ENCODE measurements around the gene COX19.
A peak's percentile ranks its signal among the peaks of the same experiment; 100 is the strongest.
"Not testable (repeated sequence)": the region's sequence is repeated elsewhere in the genome, so short reads cannot be mapped to it uniquely, and the experiment has no call there.

Gene COX19

GRCh38 chr7:931871-932650 lies 43.3 kb downstream of the COX19 start:
- Mint-ChIP-seq H3K4me3 (no peak overlapping the region), H3K4me1 (peaks cover 49% of the 10 kb centered on the region), H3K27me3 (no peaks in the 10 kb centered on the region), H3K9me3 (no peaks in the 10 kb centered on the region), H3K36me3 (ENCODE audit: low read depth) (peaks cover 23% of the 10 kb centered on the region), H3K27ac (no peak overlapping the region)
- DNase-seq: no peak
- ATAC-seq: no peak

DNA sequence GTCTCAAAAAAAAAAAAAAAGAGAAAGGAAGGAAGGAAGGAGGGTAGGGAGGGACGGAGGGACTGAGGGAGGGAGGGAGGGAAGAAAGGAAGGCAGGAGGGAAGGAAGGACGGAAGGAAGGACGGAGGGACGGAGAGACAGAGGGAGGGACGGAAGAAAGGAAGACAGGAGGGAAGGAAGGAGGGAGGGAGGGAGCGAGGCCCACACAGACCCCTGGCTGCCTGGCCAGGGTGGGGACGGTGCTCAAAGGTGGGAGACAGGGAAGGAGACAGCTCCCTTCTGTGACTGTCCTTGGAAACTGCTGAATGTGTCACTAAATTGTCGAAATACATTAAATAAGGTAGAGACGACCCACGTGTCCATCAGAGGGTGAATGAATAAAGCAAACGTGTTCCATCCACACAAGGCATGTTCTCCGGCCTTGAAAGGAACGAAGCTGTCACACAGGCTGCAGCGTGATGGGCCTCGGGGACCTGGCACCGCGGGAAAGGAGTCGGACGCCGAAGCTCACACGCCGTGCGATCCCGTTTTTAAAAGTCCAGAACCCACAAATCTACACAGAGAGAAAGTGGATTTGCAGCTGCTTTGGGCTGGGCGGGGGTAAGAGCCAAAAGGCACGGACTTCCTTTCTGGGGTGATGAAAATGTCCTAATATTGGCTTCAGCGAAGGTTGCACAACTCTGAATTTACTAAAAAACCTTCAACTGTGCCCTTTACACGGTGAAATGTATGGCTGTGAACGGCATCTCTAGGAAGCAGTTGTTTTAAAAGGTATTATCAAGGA lies 44.2 kb downstream of the COX19 start:
- Mint-ChIP-seq H3K27ac (peak overlapping the region; percentile 14), H3K4me3 (no peak overlapping the region), H3K4me1 (peaks cover 47% of the 10 kb centered on the region)

DNA sequence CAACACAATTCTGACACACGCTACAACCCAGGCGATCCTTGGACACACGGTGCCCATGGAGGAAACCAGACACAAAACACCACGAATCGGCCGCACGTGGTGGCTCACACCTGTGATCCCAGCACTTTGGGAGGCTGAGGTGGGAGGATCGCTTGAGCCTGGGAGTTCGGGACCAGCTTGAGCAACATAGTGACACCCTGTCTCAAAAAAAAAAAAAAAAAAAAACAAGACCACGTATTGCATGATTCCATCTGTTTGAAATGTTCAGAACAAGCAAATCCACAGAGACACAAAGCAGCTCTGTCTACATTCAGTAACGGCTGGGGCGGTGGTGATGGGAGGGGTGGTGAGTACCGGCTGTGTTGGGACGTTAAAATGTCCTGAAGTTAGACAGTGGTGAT lies 46.0 kb downstream of the COX19 start:
- peaks cover 18% of the 10 kb centered on the region for H3K36me3 Mint-ChIP-seq (ENCODE audit: low read depth)
- ATAC-seq: no peak
- H3K4me1 Mint-ChIP-seq: peaks cover 55% of the 10 kb centered on the region
- H3K4me3 Mint-ChIP-seq: peak overlapping the region; percentile 61
- no peaks in the 10 kb centered on the region for H3K27me3 Mint-ChIP-seq
- peak overlapping the region; percentile 95 for H3K27ac Mint-ChIP-seq
- DNase-seq: no peak
- H3K9me3 Mint-ChIP-seq: no peaks in the 10 kb centered on the region

More for the DNA sequence above, 44.2 kb downstream of the COX19 start:
- Mint-ChIP-seq H3K36me3 (ENCODE audit: low read depth) (peaks cover 19% of the 10 kb centered on the region), H3K9me3 (no peaks in the 10 kb centered on the region), H3K27me3 (no peaks in the 10 kb centered on the region)
- DNase-seq (no peak), ATAC-seq (no peak)

DNA sequence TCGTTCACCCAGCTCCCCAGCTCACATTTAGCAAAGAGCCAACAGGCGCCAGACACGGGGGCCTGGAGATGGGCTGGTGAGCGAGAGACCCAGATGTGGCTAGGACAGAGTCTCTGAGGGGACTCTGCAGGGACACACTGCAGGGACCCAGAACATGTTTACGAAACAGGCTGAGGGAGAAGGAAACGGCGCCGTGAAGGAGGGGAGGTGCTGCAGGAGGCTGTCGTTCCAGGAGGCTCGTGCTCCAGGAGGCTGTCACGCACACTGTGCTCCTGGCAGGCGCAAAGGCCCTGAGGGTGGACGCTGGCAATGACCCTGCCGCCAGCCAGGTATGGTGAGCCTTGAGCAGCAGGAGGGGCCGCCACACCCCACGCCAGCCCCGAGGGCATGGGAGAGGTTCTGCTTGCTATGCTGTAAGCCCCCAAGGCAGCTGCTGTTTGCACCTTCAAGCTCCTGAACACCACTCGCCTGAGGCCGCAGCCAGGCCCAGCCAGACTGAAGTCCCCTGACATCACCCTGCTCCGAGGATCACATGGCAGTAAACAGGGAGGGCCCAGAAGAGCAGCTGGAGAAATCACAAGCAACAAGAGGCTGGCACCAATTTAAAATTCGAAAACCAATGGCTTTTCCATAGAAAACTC lies 48.2 kb downstream of the COX19 start:
- Mint-ChIP-seq H3K27ac (peak overlapping the region; percentile 65), H3K4me1 (peaks cover 68% of the 10 kb centered on the region)
- DNase-seq: no peak

DNA sequence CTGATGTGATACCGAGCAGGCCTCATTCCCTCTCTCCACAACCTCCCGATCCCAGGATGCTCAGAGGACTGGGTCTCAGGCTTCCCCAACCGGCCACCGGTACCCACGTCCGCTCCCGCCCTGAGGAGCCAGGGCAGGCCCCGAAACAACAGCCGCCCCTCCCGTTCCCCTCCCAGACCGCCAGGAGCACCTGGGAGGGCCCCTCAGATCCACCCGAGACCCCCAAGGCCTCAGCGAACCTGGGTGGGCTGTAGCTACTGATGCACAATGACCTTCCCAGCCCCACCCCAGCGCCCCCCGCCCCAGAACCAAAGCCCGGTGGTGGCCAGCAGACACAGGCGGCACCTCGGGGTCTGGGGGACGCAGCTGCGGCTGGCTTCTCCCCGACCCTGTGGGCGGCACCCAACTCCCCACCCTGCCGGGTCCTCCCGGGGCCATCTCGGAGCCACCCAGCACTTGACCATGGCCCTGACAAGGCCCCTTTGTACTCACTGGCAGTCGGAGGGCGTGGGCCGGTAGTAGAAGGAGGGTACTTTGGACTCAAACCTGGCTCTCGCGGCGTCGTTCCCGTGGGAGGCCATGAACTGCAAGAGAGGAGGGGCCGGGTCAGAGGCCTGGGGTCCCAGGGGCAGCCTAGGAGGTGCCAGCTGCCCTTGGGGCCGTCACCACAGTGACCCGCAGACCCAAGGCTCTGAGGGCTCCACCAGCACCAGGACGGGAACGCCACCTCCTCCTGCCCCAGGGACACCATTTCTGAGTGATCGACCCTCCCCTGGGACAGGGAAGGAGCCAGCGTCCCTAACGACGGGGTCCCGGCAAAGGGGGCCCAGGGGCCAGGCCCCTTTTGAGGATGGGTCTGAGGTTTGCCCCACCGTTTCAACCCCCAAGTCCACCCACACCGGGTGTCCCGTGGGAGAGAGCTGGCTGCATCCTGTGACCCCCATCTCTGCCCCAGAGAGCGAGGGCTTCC lies 49.0 kb downstream of the COX19 start:
- Mint-ChIP-seq H3K9me3 (no peaks in the 10 kb centered on the region), H3K27me3 (no peaks in the 10 kb centered on the region), H3K27ac (peak overlapping the region; percentile 85), H3K4me3 (no peak overlapping the region), H3K4me1 (peaks cover 73% of the 10 kb centered on the region), H3K36me3 (ENCODE audit: low read depth) (peaks cover 18% of the 10 kb centered on the region)
- no peak for DNase-seq
- no peak for ATAC-seq

More for the DNA sequence above, 48.2 kb downstream of the COX19 start:
- ATAC-seq: no peak
- no peak overlapping the region for H3K4me3 Mint-ChIP-seq
- no peaks in the 10 kb centered on the region for H3K27me3 Mint-ChIP-seq
- H3K36me3 Mint-ChIP-seq (ENCODE audit: low read depth): peaks cover 18% of the 10 kb centered on the region
- no peaks in the 10 kb centered on the region for H3K9me3 Mint-ChIP-seq

DNA sequence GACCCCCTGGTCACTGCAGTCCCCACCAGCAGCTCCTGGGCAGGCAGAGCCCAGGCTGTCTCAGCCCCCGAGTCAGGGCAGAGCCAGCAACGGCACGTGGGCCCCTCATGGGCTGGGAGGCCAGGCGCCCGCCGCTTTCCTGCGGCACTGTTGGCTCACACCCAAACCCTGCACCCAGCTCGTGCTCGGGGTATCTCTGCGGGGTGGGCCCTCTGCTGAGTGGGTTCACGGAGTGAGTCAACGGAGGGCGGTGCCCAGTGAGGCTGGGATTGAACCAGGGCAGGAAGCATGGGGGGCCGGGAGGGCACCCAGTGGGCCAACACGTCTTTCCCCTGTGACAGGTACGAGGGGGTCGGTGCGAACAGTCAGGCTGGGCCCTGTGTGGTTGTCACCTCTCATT lies 49.7 kb downstream of the COX19 start:
- Mint-ChIP-seq H3K9me3 (no peaks in the 10 kb centered on the region), H3K4me3 (peak overlapping the region; percentile 36), H3K36me3 (ENCODE audit: low read depth) (peaks cover 18% of the 10 kb centered on the region), H3K27ac (peak overlapping the region; percentile 85), H3K27me3 (no peaks in the 10 kb centered on the region), H3K4me1 (peaks cover 74% of the 10 kb centered on the region)
- DNase-seq (peak; percentile 89), ATAC-seq (peak; percentile 49)

DNA sequence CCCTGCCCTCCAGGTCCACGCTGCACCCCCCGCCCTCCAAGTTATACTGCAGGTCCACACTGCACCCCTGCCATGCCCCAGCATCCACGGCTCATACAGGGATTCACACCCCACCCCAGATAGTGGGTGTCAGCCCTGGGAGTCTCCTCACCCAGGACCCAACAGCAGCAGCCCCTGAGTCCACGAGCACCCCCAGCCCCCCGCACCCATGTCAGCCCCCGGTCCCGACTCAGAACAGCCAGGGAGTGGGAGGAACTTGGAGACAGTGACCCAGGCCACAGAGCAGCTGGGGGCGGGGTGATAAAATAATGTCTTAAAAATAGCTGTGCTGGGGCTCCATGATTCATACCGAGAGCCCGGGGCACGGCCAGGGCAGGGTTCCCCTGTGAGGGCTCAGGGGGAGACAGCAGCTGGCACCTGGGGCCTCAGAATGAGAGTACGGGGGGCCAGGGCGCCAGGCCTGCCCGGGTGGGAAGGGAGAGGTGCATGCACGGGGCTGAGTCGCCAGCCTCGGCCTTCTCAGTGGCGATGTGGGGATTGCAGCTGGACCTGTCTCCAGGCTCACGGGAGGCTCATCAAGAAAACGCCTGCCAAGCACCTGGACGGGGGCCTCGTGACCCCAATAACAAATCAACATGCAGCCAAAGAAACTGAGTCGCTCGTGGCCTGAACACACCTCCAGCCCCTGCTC lies 50.7 kb downstream of the COX19 start:
- Mint-ChIP-seq H3K36me3 (ENCODE audit: low read depth) (peaks cover 13% of the 10 kb centered on the region), H3K4me3 (peak overlapping the region; percentile 72), H3K27ac (peak overlapping the region; percentile 88), H3K9me3 (no peaks in the 10 kb centered on the region), H3K27me3 (no peaks in the 10 kb centered on the region), H3K4me1 (peaks cover 72% of the 10 kb centered on the region)
- ATAC-seq (peak; percentile 56), DNase-seq (peak; percentile 87)

- H3K27ac Mint-ChIP-seq, H3K27me3 Mint-ChIP-seq, DNase-seq, H3K4me3 Mint-ChIP-seq, H3K9me3 Mint-ChIP-seq, ATAC-seq: not testable (repeated sequence)
- H3K36me3 Mint-ChIP-seq (ENCODE audit: low read depth): peaks cover 13% of the 10 kb centered on the region
- peaks cover 68% of the 10 kb centered on the region for H3K4me1 Mint-ChIP-seq
Measured at GRCh38 chr7:924042-924441, 51.3 kb downstream of the COX19 start.

DNA sequence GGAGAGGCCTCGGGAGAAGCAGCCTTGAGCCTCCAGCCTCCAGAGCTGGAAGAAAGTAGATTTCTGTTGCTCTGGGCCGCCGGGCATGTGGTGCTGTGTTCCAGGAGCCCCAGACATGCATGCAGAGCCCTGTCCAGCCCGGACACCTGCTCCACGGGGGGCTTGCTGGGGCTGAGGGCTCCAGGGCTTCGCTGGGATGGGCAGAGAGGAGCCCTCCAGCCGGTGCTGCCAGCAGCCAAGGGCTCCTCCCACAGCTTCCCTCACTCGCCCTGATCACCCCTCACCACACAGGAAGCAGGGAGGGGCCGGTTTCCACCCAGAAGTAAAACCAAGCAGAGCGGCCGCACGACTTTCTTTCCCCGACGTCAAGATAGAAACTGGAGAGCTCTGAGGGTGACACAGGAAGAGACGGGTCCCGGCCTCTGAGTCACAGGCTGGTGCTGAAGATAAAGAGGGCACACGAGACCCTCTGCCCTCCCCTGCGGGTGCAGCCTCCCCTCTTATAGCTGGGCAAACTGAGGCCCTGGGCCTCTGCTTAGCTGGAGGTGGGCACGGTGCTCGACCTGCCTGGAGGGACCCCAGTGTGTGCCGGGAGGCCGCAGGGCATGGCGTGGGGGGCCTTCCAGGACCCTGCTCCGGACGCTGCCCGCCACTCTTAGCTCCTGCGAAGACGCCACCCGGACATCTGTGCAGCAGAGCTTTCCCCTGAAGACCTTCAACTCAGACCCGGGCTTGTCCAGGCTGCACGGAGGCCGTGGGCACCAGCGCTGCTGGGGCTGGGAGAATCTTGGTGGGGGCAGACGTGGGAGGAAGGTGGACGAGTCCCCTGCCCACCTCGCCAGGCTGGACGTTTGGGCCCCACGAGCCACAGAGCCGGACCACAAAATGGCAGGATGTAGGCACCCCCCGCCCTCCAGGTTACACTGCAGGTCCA lies 52.0 kb downstream of the COX19 start:
- Mint-ChIP-seq H3K4me3 (peak overlapping the region; percentile 77), H3K9me3 (no peaks in the 10 kb centered on the region), H3K27ac (peak overlapping the region; percentile 94), H3K27me3 (no peaks in the 10 kb centered on the region), H3K36me3 (ENCODE audit: low read depth) (peaks cover 10% of the 10 kb centered on the region), H3K4me1 (peaks cover 61% of the 10 kb centered on the region)
- ATAC-seq: peak; percentile 75
- DNase-seq: peak; percentile 93

- Mint-ChIP-seq H3K27me3 (no peaks in the 10 kb centered on the region), H3K4me3 (peak overlapping the region; percentile 77), H3K4me1 (peaks cover 57% of the 10 kb centered on the region), H3K27ac (peak overlapping the region; percentile 94), H3K9me3 (no peaks in the 10 kb centered on the region), H3K36me3 (ENCODE audit: low read depth) (peaks cover 8% of the 10 kb centered on the region)
- ATAC-seq (peak; percentile 1), DNase-seq (peak; percentile 69)
Measured at GRCh38 chr7:922334-923107, 52.8 kb downstream of the COX19 start.

DNA sequence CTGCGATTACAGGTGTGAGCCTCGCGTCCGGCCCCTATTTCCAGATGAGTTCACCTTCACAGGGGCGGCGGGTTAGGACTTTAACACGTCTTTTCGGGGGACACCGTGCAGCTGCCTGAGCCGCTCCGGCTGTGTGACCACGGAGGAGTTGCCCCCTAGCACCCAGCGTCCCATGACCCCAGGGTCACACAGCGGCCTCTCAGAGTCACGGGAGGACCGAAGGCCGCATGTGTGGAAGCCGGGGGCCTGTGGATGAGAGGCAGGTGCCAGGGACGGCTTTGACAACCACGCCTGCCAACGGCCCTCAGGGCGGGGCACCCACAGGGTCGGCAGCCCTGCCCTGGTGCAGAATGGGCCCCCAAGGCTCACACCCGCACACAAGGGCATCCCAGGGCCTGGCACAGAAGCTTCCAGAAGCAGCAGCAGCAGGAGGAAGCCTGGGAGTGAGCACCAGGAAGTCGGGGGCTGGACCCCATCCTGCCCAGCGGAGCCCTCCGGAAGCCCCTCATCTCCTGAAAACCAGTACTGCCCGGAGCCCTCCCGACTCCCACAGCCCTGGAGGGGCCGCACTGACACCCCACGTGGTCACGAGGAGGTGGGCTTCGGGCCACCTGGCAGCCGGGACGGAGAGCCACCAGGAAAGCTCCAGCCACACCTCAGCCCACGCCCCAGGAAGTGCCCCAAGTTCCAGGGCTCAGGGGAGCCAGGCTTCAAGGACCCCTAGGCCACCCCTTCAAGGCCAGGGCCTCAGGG lies 53.6 kb downstream of the COX19 start:
- H3K4me1 Mint-ChIP-seq: peaks cover 50% of the 10 kb centered on the region
- no peak for ATAC-seq
- H3K9me3 Mint-ChIP-seq: no peaks in the 10 kb centered on the region
- peaks cover 6% of the 10 kb centered on the region for H3K36me3 Mint-ChIP-seq (ENCODE audit: low read depth)
- no peak for DNase-seq
- peak overlapping the region; percentile 40 for H3K4me3 Mint-ChIP-seq
- H3K27me3 Mint-ChIP-seq: no peaks in the 10 kb centered on the region
- H3K27ac Mint-ChIP-seq: peak overlapping the region; percentile 94
